Body of pancreas (tissue), 4 donors: ENCODE results near the gene SNAPC3. TPM values are rescaled to one million over a fixed set of nuclear protein-coding genes. Genes with fewer than 3 reads are reported as not detected.
A peak's percentile ranks its signal among the peaks of the same experiment; 100 is the strongest.
"Not testable (repeated sequence)": the region's sequence is repeated elsewhere in the genome, so short reads cannot be mapped to it uniquely, and the experiment has no call there.

ENCODE experiments used
- ATAC-seq: fragments of 150-250 bp; one replicate; pipeline ENCODE4 v1.9.1; 2016
- DNase-seq, 4 donors: peaks; one replicate each; pipeline ENCODE4 v3.0.0-alpha.2; 2019
- H3K27ac ChIP-seq, 4 donors: fragments of 200-600 bp; sonication (generic); 1 replicate in 3 of 4; 2 replicates in 1 of 4; pipeline versions ENCODE4 v1.5.1 to v1.6.1; 2016 to 2019; ENCODE audit warnings: mild to moderate bottlenecking in 1 of 4, mixed read lengths in 1 of 4, moderate library complexity in 1 of 4
- H3K27me3 ChIP-seq, 2 donors: fragments of 200-600 bp; sonication (generic); one replicate each; pipeline ENCODE4 v1.6.0; 2016; ENCODE audit warnings: mild to moderate bottlenecking in 1 of 2
- H3K36me3 ChIP-seq, 2 donors: fragments of 200-600 bp; sonication (generic); replicated peaks in 1 of 2; 2 replicates each; pipeline ENCODE4 v1.5.1; 2016; ENCODE audit warnings: low read depth in 2 of 2; ENCODE audit not compliant: insufficient read depth in 1 of 2
- H3K4me1 ChIP-seq: fragments of 200-600 bp; sonication (generic); one replicate; pipeline ENCODE4 v1.6.0; 2016
- H3K4me3 ChIP-seq, 2 donors: fragments of 200-600 bp; sonication (generic); 1 replicate in 1 of 2; 2 replicates in 1 of 2; pipeline ENCODE4 v1.5.1; 2016 to 2019
- H3K9me3 ChIP-seq, 3 donors: fragments of 200-600 bp; sonication (generic); 1 replicate in 2 of 3; 2 replicates in 1 of 3; pipeline ENCODE4 v1.5.1; 2016
- CTCF ChIP-seq, 7 experiments: fragments of 450-650 bp in 4 of 7; fragments of 200-600 bp in 3 of 7; sonication (generic) in 3 of 7; IDR thresholded peaks; one replicate each; pipeline ENCODE4 v1.5.1; 2016 to 2019; ENCODE audit warnings: antibody characterized with exemption in 7 of 7
- POLR2A ChIP-seq, 3 donors: fragments of 450-650 bp; IDR thresholded peaks; one replicate each; pipeline ENCODE4 v1.6.1; 2016; ENCODE audit warnings: antibody characterized with exemption in 3 of 3, mild to moderate bottlenecking in 2 of 3
- WGBS, 2 donors: methylation state at CpG; one replicate each; pipeline ENCODE4 v1.1.5; 2017; 5-methylcytosine and 5-hydroxymethylcytosine counted together
- intact Hi-C: fragments of 100-400 bp; cut with DNase I; formaldehyde crosslinking; loops from one replicate; pipeline ENCODE4 v1.15.1; 2023
- total RNA-seq, 2 donors: library from RNA; depleted of rRNA; stranded (reverse); fragments of >200 nt; gene quantifications; one replicate each; pipeline ENCODE4 v1.1.0, GENCODE V29; 2016

Gene SNAPC3
- total RNA-seq, 2 donors from 2014 or later: 21.8 to 31.6 TPM

- ATAC-seq (no peak), DNase-seq (peak in 2 of 4 donors; percentile 21 to 42)
- no peak overlapping the region for H3K4me3 ChIP-seq
- no peaks in the 10 kb centered on the region for H3K27me3 ChIP-seq
- peaks cover 2% of the 10 kb centered on the region for H3K4me1 ChIP-seq
- peaks cover 0 to 2% of the 10 kb centered on the region in 2 donors for H3K36me3 ChIP-seq
- WGBS, 2 donors: 38 to 59% methylated on average over 5 of the region's 5 CpGs
- peak overlapping the region in 1 of 4 donors; percentile 31 for H3K27ac ChIP-seq
- intact Hi-C loops: no loop called here
- H3K9me3 ChIP-seq: no peaks in the 10 kb centered on the region
- TF ChIP-seq CTCF (IDR thresholded peaks at IDR 0.05): no peak
- no peak for TF ChIP-seq POLR2A (IDR thresholded peaks at IDR 0.05)
These were observed 8.5 kb downstream of the SNAPC3 start for GRCh38 chr9:15430920-15431844.

- WGBS, 2 donors: 69 to 80% methylated on average over 4 of the region's 4 CpGs
- no peak overlapping the region for H3K4me3 ChIP-seq
- ATAC-seq (no peak), DNase-seq (no peak)
- no peaks in the 10 kb centered on the region for H3K4me1 ChIP-seq
- H3K27me3 ChIP-seq: no peaks in the 10 kb centered on the region
- no peaks in the 10 kb centered on the region for H3K9me3 ChIP-seq
- intact Hi-C loops: no loop called here
- no peak for TF ChIP-seq CTCF (IDR thresholded peaks at IDR 0.05)
- TF ChIP-seq POLR2A (IDR thresholded peaks at IDR 0.05): no peak
- H3K27ac ChIP-seq: no peak overlapping the region
- H3K36me3 ChIP-seq: peaks cover 0 to 4% of the 10 kb centered on the region in 2 donors
These were observed 10.5 kb downstream of the SNAPC3 start for GRCh38 chr9:15433191-15433590.

GRCh38 chr9:15433661-15434060 lies 11.0 kb downstream of the SNAPC3 start:
- DNase-seq: no peak
- TF ChIP-seq CTCF (IDR thresholded peaks at IDR 0.05): no peak
- TF ChIP-seq POLR2A (IDR thresholded peaks at IDR 0.05): no peak
- no peak overlapping the region for H3K27ac ChIP-seq

GRCh38 chr9:15438891-15439290 lies 16.2 kb downstream of the SNAPC3 start:
- Histone ChIP-seq H3K36me3 (peaks cover 0 to 7% of the 10 kb centered on the region in 2 donors), H3K4me3 (no peak overlapping the region), H3K4me1 (peaks cover 6% of the 10 kb centered on the region), H3K27ac (no peak overlapping the region), H3K27me3 (no peaks in the 10 kb centered on the region), H3K9me3 (no peaks in the 10 kb centered on the region)
- no peak for ATAC-seq
- TF ChIP-seq CTCF (IDR thresholded peaks at IDR 0.05) (no peak), POLR2A (IDR thresholded peaks at IDR 0.05) (no peak)
- DNase-seq: no peak
- intact Hi-C loops: no loop called here
- WGBS, 2 donors: 96 to 97% methylated on average over 7 of the region's 7 CpGs

More at GRCh38 chr9:15433661-15434060, 11.0 kb downstream of the SNAPC3 start:
- intact Hi-C loops: no loop called here
- H3K4me1 ChIP-seq: no peaks in the 10 kb centered on the region
- H3K27me3 ChIP-seq: no peaks in the 10 kb centered on the region
- H3K4me3 ChIP-seq: no peak overlapping the region
- ATAC-seq: no peak
- 90 to 98% methylated on average over 3 of the region's 3 CpGs for WGBS, 2 donors
- no peaks in the 10 kb centered on the region for H3K9me3 ChIP-seq
- H3K36me3 ChIP-seq: peaks cover 0 to 4% of the 10 kb centered on the region in 2 donors

GRCh38 chr9:15441841-15442240 lies 19.2 kb downstream of the SNAPC3 start:
- H3K9me3 ChIP-seq, H3K27me3 ChIP-seq, H3K27ac ChIP-seq, ATAC-seq, H3K4me3 ChIP-seq, H3K36me3 ChIP-seq, DNase-seq, intact Hi-C loops: not testable (repeated sequence)
- peaks cover 17% of the 10 kb centered on the region for H3K4me1 ChIP-seq
- WGBS, 2 donors: 97 to 98% methylated on average over 9 to 11 of the region's 29 CpGs

GRCh38 chr9:15442264-15442663 lies 19.6 kb downstream of the SNAPC3 start:
- 95% methylated on average over 18 of the region's 33 CpGs; no CpG with 5 or more reads in 1 of the 2 donors for WGBS, 2 donors
- H3K27ac ChIP-seq, DNase-seq, H3K9me3 ChIP-seq, H3K4me3 ChIP-seq, intact Hi-C loops, H3K36me3 ChIP-seq, ATAC-seq, H3K27me3 ChIP-seq: not testable (repeated sequence)
- H3K4me1 ChIP-seq: peaks cover 17% of the 10 kb centered on the region
